ENCODE measurements around the gene HCN3. TPM values are rescaled to one million over a fixed set of nuclear protein-coding genes. Genes with fewer than 3 reads are reported as not detected.

The HCN3 gene
- polyA plus RNA-seq: 1.5 and 4.9 TPM in 2 replicates

GRCh38 chr1:155277070-155277901, at the start of gene HCN3:
HCN3 (plus strand) TSS chr1:155277463; CDS start chr1:155277591, 128 bp downstream.

GRCh38 chr1:155255243-155256007, 21.8 kb upstream of the HCN3 start, which contains the start of gene ENTREP3:
ENTREP3 (minus strand) TSS chr1:155255483; CDS start chr1:155254877, 606 bp downstream.

GRCh38 chr1:155261852-155262673, 15.2 kb upstream of the HCN3 start, which contains the start of gene SCAMP3:
SCAMP3 (minus strand) TSS chr1:155262360; CDS start chr1:155262151, 209 bp downstream.

DNA sequence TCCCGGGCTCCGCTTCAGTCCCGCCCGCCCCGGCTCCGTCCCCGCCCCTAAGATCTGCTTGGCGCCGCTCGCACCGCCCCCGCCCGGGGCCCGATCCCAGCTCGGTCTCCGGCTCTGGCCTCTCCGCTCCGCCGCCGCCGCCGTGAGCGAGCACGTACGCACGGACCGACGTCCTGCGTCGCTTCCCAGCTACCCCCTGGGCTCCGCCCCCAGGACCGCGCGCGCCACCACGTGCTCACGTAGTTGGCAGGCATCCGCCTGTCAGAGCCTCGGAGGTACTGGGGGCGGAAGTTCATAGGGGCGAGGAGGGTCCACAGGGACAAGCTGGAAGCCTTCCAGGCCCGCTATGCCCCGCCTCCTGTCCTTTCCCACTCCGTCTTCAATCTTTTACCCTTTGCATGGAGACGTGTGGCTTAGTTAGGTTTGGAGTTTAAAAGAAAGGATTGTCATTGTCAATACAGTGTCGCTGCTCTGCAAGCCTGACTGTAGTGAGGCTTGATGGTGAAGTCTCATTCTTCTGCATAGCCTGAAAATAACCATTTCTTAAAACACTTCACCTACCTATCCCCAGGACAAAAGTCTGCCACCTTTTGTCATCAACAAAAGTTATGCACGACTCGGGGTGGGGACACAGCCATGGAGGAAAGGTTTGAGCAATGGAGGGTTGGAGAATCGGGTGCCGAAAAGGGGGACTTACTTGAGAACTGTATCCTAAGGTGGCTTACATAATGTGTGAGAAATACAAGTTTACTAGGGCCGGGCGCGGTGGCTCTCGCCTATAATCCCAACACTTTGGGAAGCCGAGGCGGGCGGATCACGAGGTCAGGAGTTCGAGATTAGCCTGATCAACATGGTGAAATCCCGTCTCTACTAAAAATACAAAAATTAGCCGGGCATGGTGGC, 3.7 kb upstream of the HCN3 start, which contains the start of gene CLK2:
CLK2 (minus strand) TSS at position 162 of the 903 bp plus-strand sequence. CDS start 2,527 bp downstream, outside the sequence.

GRCh38 chr1:155301342-155301841, 24.1 kb downstream of the HCN3 start, which contains the start of gene PKLR:
PKLR (minus strand) TSS chr1:155301438; CDS start chr1:155301395, 43 bp downstream.

DNA sequence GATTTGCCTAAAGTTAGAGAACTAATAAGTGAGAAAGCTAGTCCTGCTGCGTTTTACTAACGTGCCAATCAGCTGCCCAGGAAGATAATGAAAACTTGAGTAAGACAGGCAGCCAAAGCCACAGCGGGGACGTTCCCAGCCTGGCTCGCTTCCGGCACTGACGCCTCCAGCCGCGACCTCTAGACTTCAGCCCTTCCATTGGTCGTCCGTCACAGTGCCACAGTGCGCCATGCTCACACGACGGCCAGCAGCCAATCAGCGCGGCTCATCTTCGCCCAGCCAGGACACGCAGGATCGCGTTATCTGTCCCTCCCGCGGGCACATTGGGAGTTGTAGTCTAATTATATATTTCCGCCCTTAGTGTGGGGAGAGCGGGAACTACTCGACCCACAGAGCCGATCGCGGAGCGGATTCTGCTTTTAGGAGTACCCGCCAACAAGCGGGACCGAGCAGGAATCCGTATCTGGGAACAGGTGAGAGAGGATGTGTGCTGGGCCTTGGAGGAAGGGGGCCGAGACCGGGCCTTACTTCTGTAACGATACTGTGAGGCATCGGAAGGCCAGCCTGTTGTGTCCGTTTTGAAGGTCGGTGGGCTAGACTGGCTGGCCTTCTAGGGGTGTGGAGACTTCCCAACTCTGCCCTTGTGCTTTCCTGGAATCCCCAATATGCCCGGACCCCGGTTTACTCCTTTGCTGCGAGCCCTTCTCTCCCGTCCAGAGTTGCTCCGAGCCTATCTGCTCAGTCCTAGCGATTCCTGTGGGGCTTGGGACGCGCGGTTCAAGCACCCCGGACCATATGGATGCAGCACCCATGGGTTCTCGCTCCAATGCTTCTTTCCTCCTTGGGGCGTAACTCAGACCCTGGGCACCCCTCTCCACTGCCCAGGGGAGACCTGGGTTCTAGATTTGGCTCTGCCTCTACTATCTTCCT, 31.5 kb downstream of the HCN3 start, which contains the start of gene FDPS:
FDPS (plus strand) TSS at position 374 of the 930 bp plus-strand sequence. CDS start 924 bp downstream, outside the sequence.

GRCh38 chr1:155320661-155321617, 43.7 kb downstream of the HCN3 start, which contains the start of gene RUSC1:
RUSC1 (plus strand) TSS chr1:155320894; CDS start chr1:155321774, 880 bp downstream.

Other genes starting within 250 kb of the HCN3 start
- gene DCST2, start 243.7 kb upstream of the HCN3 start, polyA plus RNA-seq: not detected in 2 replicates
- not detected in 2 replicates for gene DCST1, start 243.6 kb upstream of the HCN3 start, polyA plus RNA-seq
- 0.28 and 1.2 TPM in 2 replicates for gene ADAM15, start 226.1 kb upstream of the HCN3 start, polyA plus RNA-seq
- gene EFNA4, start 213.7 kb upstream of the HCN3 start, polyA plus RNA-seq: not detected in 2 replicates
- gene EFNA3, start 198.6 kb upstream of the HCN3 start, polyA plus RNA-seq: 2.2 and 6.2 TPM in 2 replicates
- 1.4 and 3.8 TPM in 2 replicates for gene EFNA1, start 149.6 kb upstream of the HCN3 start, polyA plus RNA-seq
- gene SLC50A1, start 141.6 kb upstream of the HCN3 start, polyA plus RNA-seq: 4.2 and 5.1 TPM in 2 replicates
- 88.7 and 130 TPM in 2 replicates for gene DPM3, start 136.9 kb upstream of the HCN3 start, polyA plus RNA-seq
- gene KRTCAP2, start 104.2 kb upstream of the HCN3 start, polyA plus RNA-seq: 468 and 662 TPM in 2 replicates
- gene TRIM46, start 103.6 kb upstream of the HCN3 start, polyA plus RNA-seq: 0.73 and 2.3 TPM in 2 replicates
- gene THBS3, start 69.6 kb upstream of the HCN3 start, polyA plus RNA-seq: 0.56 and 2.3 TPM in 2 replicates
- gene MTX1, start 68.8 kb upstream of the HCN3 start, polyA plus RNA-seq: 19.3 and 24.2 TPM in 2 replicates
- gene ENTREP3, start 22.0 kb upstream of the HCN3 start, polyA plus RNA-seq: 8.9 and 11.0 TPM in 2 replicates
- 127 and 148 TPM in 2 replicates for gene SCAMP3, start 15.1 kb upstream of the HCN3 start, polyA plus RNA-seq
- 4.2 and 7.1 TPM in 2 replicates for gene CLK2, start 4.0 kb upstream of the HCN3 start, polyA plus RNA-seq
- gene PKLR, start 24.0 kb downstream of the HCN3 start, polyA plus RNA-seq: not detected in 2 replicates
- gene FDPS, start 31.4 kb downstream of the HCN3 start, polyA plus RNA-seq: 54.8 and 91.9 TPM in 2 replicates
- 69.1 and 80.0 TPM in 2 replicates for gene RUSC1, start 43.4 kb downstream of the HCN3 start, polyA plus RNA-seq

Data from Purkinje cell (primary cell).